BLaER1 treated with 17β-estradiol and CSF1 and Interleukin-3, amounts not matched to agents 10 nM and 100 nM (cell line): Measurements from ENCODE around the gene FOXRED2.

ENCODE experiments used
- H3K27ac ChIP-seq, 11 experiments: shearing (Covaris generic); formaldehyde crosslinking; 2 replicates each; pipeline ENCODE4 v1.8.1; 2022
- H3K27me3 ChIP-seq, 11 experiments: shearing (Covaris generic); formaldehyde crosslinking; 2 replicates each; pipeline ENCODE4 v1.8.1; 2022
- H3K36me3 ChIP-seq, 11 experiments: shearing (Covaris generic); formaldehyde crosslinking; 2 replicates each; pipeline ENCODE4 v1.8.1; 2022
- H3K4me1 ChIP-seq, 10 experiments: shearing (Covaris generic); formaldehyde crosslinking; 2 replicates each; pipeline ENCODE4 v1.8.1; 2022
- H3K4me2 ChIP-seq, 11 experiments: shearing (Covaris generic); formaldehyde crosslinking; 2 replicates each; pipeline ENCODE4 v1.8.1; 2022
- H3K4me3 ChIP-seq, 10 experiments: shearing (Covaris generic); formaldehyde crosslinking; 2 replicates each; pipeline ENCODE4 v1.8.1; 2022
- H3K9ac ChIP-seq, 11 experiments: shearing (Covaris generic); formaldehyde crosslinking; 2 replicates each; pipeline ENCODE4 v1.8.1; 2022
- H3K9me3 ChIP-seq, 11 experiments: shearing (Covaris generic); formaldehyde crosslinking; replicated peaks in 1 of 11; 2 replicates each; pipeline ENCODE4 v1.8.1; 2022
- H4K20me1 ChIP-seq, 11 experiments: shearing (Covaris generic); formaldehyde crosslinking; 2 replicates each; pipeline ENCODE4 v1.8.1; 2022
- Cebpa-rat ChIP-seq, 11 experiments: shearing (Covaris generic); IDR thresholded peaks; 2 replicates each; pipeline ENCODE4 v1.8.1; 2022

FOXRED2 gene

DNA sequence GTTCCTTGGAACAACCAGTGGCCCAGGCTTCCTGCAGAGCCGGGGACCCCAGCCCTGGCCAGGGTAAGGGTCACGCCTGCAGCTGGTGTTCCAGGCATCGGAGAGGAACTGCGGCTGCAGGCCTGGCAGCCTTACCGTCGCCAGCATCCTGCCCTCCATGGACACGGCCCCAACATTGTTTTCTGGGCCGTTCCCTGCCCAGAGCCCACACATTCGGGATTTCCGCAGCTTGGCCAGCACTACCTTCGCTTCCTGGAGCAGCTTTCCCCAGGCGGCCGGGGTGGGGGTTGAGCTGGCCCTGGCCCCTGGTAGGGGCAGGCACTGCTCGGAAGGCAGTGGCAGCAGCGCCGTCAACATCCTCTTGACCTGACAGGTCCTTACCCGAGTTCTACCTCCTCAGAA, 43.1 kb downstream of the FOXRED2 start:
- Histone ChIP-seq H3K9me3 (no peaks in the 10 kb centered on the region), H3K27ac (peak overlapping the region in 6 of 11 experiments; percentile 11 to 34 (median 25); a peak in 6 of 22 replicates), H3K4me3 (no peak overlapping the region), H3K27me3 (no peaks in the 10 kb centered on the region), H4K20me1 (no peaks in the 10 kb centered on the region), H3K4me1 (peaks cover 38 to 95% (median 88%) of the 10 kb centered on the region in 10 experiments), H3K9ac (peak overlapping the region in 4 of 11 experiments; percentile 7 to 35 (median 25); a peak in 3 of 22 replicates), H3K36me3 (peaks cover 0 to 11% (median 0%) of the 10 kb centered on the region in 11 experiments; a peak in 3 of 22 replicates), H3K4me2 (peak overlapping the region in 8 of 11 experiments; percentile 35 to 98 (median 91); a peak in 14 of 22 replicates)
- TF ChIP-seq Cebpa-rat (IDR thresholded peaks at IDR 0.05): no peak

DNA sequence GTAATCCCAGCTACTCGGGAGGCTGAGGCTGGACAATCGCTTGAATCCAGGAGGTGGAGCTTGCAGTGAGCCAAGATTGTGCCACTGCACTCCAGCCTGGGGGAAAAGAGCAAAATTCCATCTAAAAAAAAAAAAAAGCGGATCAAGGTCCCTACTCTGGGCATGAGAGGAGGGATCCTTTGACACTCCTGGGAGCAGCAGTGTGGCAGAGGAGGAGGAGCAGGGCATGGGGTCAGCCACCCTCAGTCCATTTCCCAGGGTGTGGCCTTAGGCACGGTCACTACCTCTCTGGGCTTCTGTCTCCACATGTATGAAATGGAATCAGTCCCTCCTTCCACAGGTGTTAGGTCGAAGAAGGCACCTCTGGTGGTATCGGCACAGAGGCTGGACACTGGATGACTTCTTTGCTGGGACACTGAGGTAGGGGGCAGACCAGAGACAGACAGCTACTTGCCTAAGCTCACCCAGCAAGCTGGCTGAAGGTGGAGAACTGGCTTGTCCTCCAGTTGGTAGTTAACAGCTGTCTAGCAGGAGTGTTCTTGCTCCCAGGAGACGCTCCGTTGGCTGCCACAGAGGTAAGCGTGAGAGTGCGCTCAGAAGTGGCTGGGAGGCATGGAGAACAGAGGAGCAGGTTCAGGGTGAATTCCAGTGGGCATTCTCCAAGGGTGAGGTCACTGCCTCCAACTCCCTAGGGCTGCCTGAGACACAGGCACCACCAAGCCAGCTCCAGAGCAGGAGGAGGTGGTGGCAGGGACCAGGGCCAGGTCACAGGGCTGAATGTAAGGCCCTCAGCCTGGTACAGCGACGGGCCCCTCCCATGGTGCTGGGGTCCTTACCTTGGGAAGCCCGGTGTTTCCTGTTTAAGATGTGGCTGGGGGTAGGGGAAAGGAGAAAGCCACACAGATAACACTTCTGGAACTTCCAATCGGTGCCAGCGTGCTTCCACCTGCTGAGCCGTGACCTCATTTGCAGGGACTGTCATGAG, 44.9 kb downstream of the FOXRED2 start:
- Histone ChIP-seq H3K9me3 (no peaks in the 10 kb centered on the region), H3K9ac (peak overlapping the region in 6 of 11 experiments; percentile 9 to 51 (median 26); a peak in 8 of 22 replicates), H3K27ac (peak overlapping the region in 7 of 11 experiments; percentile 9 to 50 (median 47); a peak in 11 of 22 replicates), H3K4me1 (peaks cover 28 to 95% (median 88%) of the 10 kb centered on the region in 10 experiments), H3K4me3 (no peak overlapping the region; a peak in 1 of 20 replicates), H3K27me3 (no peaks in the 10 kb centered on the region), H3K36me3 (peaks cover 0 to 11% (median 0%) of the 10 kb centered on the region in 11 experiments; a peak in 2 of 22 replicates), H4K20me1 (no peaks in the 10 kb centered on the region), H3K4me2 (peak overlapping the region; percentile 2 to 91 (median 76); a peak in 20 of 22 replicates)
- TF ChIP-seq Cebpa-rat (IDR thresholded peaks at IDR 0.05): no peak

DNA sequence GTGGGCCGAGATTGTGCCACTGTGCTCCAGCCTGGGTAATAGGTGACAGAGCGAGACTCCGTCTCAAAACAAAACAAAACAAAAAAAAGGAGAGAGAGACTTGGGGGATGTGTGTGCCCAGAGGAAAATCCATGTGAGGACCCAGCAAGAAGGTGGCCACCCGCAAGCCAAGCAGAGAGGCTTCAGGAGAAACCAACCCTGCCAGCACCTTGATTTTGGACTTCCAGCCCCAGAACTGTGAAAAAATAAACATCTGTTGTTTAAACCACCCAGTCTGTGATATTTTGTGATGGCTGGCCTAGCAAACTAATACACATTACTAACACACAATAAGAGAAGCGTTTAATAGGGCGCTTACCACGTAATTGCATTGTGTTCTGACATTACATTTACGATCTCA, 46.6 kb downstream of the FOXRED2 start:
- Histone ChIP-seq H3K36me3 (peaks cover 0 to 3% (median 0%) of the 10 kb centered on the region in 11 experiments; a peak in 2 of 22 replicates), H3K9me3 (no peaks in the 10 kb centered on the region), H3K4me1 (peaks cover 20 to 95% (median 88%) of the 10 kb centered on the region in 10 experiments), H4K20me1 (no peaks in the 10 kb centered on the region), H3K27me3 (no peaks in the 10 kb centered on the region), H3K27ac (no peak overlapping the region; a peak in 1 of 22 replicates), H3K4me3 (no peak overlapping the region), H3K4me2 (no peak overlapping the region), H3K9ac (no peak overlapping the region)
- TF ChIP-seq Cebpa-rat (IDR thresholded peaks at IDR 0.05): no peak

DNA sequence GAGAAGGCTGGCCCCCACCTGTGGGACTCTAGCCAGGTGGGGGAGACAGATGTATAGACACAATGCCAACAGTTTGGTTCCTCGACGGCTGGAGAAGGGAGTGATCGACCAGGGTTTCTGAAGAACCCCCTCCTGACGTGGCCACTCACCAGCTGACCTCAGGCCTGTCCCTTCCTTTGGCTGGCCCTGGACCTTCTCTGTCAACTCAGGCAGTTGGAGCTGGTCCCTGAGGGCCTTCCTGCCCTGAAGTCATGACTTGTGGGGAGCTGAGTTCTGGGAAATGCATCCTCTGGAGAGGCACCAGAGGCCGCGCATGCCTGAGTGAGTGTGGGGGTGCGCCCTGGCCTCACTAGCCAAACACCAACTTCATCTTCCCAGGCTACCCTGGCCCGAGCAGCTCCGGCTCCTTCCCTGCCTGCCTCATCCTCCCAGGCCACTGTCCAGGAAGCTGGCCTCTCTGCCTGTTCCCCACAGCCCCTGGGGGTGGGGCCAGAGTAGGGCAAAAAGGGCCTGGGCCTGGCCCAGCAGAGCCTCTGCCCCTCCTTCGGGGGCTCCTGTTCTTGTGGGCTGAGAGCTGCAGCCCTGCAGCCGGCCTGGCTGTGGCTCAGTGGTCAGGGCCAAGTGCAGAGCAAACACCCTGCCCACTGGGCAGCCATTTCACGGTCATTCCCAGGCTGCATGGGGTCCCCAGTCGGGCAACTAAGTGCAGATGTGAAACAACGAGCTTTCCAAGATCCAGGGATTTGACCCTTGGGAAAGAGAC, 49.0 kb downstream of the FOXRED2 start:
- Histone ChIP-seq H3K9ac (peak overlapping the region in 10 of 11 experiments; percentile 9 to 68 (median 54); a peak in 18 of 22 replicates), H3K9me3 (no peaks in the 10 kb centered on the region), H3K4me2 (peak overlapping the region; percentile 19 to 95 (median 82)), H3K27ac (peak overlapping the region in 10 of 11 experiments; percentile 39 to 73 (median 62); a peak in 20 of 22 replicates), H3K4me3 (no peak overlapping the region; a peak in 1 of 20 replicates), H3K4me1 (peaks cover 42 to 95% (median 89%) of the 10 kb centered on the region in 10 experiments), H3K27me3 (no peaks in the 10 kb centered on the region), H4K20me1 (no peaks in the 10 kb centered on the region), H3K36me3 (no peaks in the 10 kb centered on the region)
- no peak for TF ChIP-seq Cebpa-rat (IDR thresholded peaks at IDR 0.05)

DNA sequence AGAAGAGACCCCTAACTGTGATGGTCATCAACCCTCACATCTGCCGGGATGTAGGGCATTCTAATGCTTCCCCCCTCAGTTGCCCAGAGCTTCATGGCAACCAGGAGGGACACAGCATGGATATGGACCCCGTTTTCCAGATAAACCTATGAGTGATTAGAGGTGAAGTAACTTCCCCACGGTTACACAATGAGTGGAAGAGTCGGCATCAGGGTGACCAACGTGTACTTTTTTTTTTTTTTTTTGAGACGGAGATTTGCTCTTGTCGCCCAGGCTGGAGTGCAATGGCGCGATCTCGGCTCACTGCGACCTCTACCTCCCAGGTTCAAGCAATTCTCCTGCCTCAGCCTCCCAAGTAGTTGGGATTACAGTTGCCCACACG, 50.4 kb downstream of the FOXRED2 start:
- peak overlapping the region in 5 of 11 experiments; percentile 86 to 92 (median 91); a peak in 7 of 22 replicates for H3K27ac ChIP-seq
- no peak for TF ChIP-seq Cebpa-rat (IDR thresholded peaks at IDR 0.05)
- H4K20me1 ChIP-seq: no peaks in the 10 kb centered on the region
- peak overlapping the region in 9 of 11 experiments; percentile 85 to 99 (median 91); a peak in 18 of 22 replicates for H3K4me2 ChIP-seq
- H3K27me3 ChIP-seq: no peaks in the 10 kb centered on the region
- peaks cover 52 to 95% (median 89%) of the 10 kb centered on the region in 10 experiments for H3K4me1 ChIP-seq
- no peak overlapping the region for H3K4me3 ChIP-seq
- no peaks in the 10 kb centered on the region for H3K36me3 ChIP-seq
- H3K9ac ChIP-seq: peak overlapping the region in 1 of 11 experiments; percentile 74; a peak in 1 of 22 replicates
- H3K9me3 ChIP-seq: no peaks in the 10 kb centered on the region

DNA sequence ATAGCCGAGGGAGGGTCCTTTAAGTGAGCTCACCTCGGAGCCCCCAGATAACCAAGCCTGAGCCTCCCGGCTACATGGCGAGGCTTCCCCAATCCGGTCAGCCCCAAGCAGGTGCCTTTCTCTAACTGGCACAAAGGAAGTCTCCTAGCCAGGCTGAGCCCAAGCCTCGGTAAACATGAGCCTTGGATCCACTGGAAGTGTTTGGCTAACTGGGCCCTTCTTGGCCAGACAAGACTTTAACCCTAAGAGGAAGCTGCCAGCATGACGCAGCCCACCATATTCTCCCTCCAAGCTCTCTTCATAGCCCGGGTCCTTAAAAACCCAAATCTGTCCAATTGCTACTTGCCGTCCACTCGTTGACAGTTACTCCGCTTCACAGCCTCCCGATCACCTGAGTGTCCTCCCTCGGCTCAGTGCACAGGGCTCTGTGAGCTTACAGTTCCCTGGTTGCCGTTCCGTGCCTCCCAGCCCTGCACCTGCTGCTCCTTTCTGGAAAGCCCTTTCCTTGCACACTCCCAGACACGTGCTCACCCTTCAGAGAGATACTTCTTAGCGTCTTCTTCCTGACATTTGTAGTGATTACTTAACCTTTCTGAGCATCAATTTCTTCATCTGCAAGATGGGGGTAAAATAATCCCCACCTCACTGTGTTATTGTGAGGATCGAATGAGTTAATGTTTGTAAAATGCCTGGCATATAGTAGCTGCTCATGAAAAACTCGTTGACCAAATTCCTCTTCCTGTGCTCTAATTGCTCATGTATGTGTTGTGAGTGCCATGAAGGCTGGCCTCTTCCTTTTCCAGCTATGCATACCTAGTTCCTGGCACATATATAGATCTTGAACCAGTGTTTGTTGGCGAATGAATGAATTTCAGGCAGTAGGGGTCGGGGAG, 51.0 kb downstream of the FOXRED2 start:
- Histone ChIP-seq H3K4me2 (peak overlapping the region; percentile 85 to 99 (median 92)), H3K36me3 (no peaks in the 10 kb centered on the region), H3K4me3 (peak overlapping the region; percentile 37 to 67 (median 53); a peak in 17 of 20 replicates), H3K27me3 (no peaks in the 10 kb centered on the region), H3K9ac (peak overlapping the region; percentile 56 to 77 (median 72); a peak in 20 of 22 replicates), H3K9me3 (no peaks in the 10 kb centered on the region), H4K20me1 (no peaks in the 10 kb centered on the region), H3K27ac (peak overlapping the region in 10 of 11 experiments; percentile 55 to 92 (median 87); a peak in 19 of 22 replicates), H3K4me1 (peaks cover 59 to 95% (median 90%) of the 10 kb centered on the region in 10 experiments)
- no peak for TF ChIP-seq Cebpa-rat (IDR thresholded peaks at IDR 0.05)

DNA sequence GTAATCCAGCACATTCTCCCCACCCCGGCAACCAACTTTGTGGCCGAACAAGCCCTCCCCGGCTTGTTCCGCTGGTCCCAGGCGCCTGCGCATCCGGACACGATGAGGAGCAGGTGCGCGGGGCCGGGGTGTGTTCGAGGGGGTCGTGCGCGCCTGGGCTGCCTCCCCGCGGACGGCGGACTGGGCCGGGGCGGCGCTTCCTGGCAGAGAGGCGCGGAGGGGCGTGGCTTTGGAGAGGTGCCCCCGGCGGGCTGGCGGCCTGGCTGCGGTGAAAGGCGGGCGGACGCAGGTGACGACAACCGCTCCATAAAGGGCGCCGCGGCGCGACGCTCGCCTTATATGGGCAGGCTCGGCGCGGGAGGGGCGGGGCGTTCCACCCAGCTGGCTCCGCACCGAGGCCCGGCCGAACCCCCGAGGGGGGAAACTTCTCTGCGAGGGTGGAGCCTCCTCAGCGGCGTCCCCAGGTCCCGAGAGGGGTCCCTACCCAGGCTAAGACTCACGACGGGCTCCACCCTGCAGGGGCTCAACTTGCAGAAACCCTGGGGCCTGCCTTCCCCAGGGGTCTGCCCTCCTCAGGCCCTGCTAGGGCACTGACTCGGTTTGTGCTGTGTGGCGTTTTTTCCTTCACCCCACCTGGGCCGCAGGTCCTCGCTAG, 51.8 kb downstream of the FOXRED2 start:
- Histone ChIP-seq H3K27ac (peak overlapping the region in 10 of 11 experiments; percentile 55 to 92 (median 87); a peak in 20 of 22 replicates), H3K4me2 (peak overlapping the region; percentile 85 to 99 (median 92)), H4K20me1 (no peaks in the 10 kb centered on the region), H3K9me3 (no peaks in the 10 kb centered on the region), H3K4me1 (peaks cover 67 to 99% (median 96%) of the 10 kb centered on the region in 10 experiments), H3K4me3 (peak overlapping the region; percentile 37 to 67 (median 53); a peak in 18 of 20 replicates), H3K27me3 (no peaks in the 10 kb centered on the region), H3K9ac (peak overlapping the region; percentile 56 to 77 (median 72)), H3K36me3 (no peaks in the 10 kb centered on the region)
- TF ChIP-seq Cebpa-rat (IDR thresholded peaks at IDR 0.05): no peak
